ENCODE data around the gene WDR20. TPM values are rescaled to one million over a fixed set of nuclear protein-coding genes. Genes with fewer than 3 reads are reported as not detected.

Gene WDR20
- polyA plus RNA-seq, 1 donor, result 23.2 TPM

- DNase-seq (ENCODE audit: low read depth), result no peak
Observed at GRCh38 chr14:102218688-102219087, 79.0 kb downstream of the WDR20 start.

GRCh38 chr14:102219316-102219715 is 79.6 kb downstream of the WDR20 start:
- no peak for DNase-seq (ENCODE audit: low read depth)

- DNase-seq (ENCODE audit: low read depth), result no peak
Observed at GRCh38 chr14:102220031-102220430, 80.3 kb downstream of the WDR20 start.

- no peak for DNase-seq (ENCODE audit: low read depth)
Observed at GRCh38 chr14:102221026-102221425, 81.3 kb downstream of the WDR20 start.

GRCh38 chr14:102222009-102222575 is 82.4 kb downstream of the WDR20 start:
- no peak for DNase-seq (ENCODE audit: low read depth)

- no peak for DNase-seq (ENCODE audit: low read depth)
Observed at GRCh38 chr14:102222751-102223150, 83.1 kb downstream of the WDR20 start.

- DNase-seq (ENCODE audit: low read depth), result no peak
Observed at GRCh38 chr14:102223682-102224081, 84.0 kb downstream of the WDR20 start.

GRCh38 chr14:102225386-102225785 is 85.7 kb downstream of the WDR20 start:
- DNase-seq (ENCODE audit: low read depth), result no peak

GRCh38 chr14:102225936-102226335 is 86.2 kb downstream of the WDR20 start:
- DNase-seq (ENCODE audit: low read depth), result no peak

- DNase-seq (ENCODE audit: low read depth), result no peak
Observed at GRCh38 chr14:102226356-102227125, 86.8 kb downstream of the WDR20 start.

GRCh38 chr14:102227184-102227964 is 87.7 kb downstream of the WDR20 start:
- no peak for DNase-seq (ENCODE audit: low read depth)

GRCh38 chr14:102229071-102229738 is 89.5 kb downstream of the WDR20 start:
- DNase-seq (ENCODE audit: low read depth), result no peak

GRCh38 chr14:102229739-102230092 is 90.0 kb downstream of the WDR20 start:
- no peak for DNase-seq (ENCODE audit: low read depth)

GRCh38 chr14:102230481-102231210 is 90.9 kb downstream of the WDR20 start:
- no peak for DNase-seq (ENCODE audit: low read depth)

GRCh38 chr14:102231476-102232347 is 92.0 kb downstream of the WDR20 start:
- no peak for DNase-seq (ENCODE audit: low read depth)

- DNase-seq (ENCODE audit: low read depth), result no peak
Observed at GRCh38 chr14:102232348-102232625, 92.6 kb downstream of the WDR20 start.

- no peak for DNase-seq (ENCODE audit: low read depth)
Observed at GRCh38 chr14:102233081-102233480, 93.4 kb downstream of the WDR20 start.

- no peak for DNase-seq (ENCODE audit: low read depth)
Observed at GRCh38 chr14:102234331-102235264, 94.9 kb downstream of the WDR20 start.

- DNase-seq (ENCODE audit: low read depth), result peak; percentile 25
Observed at GRCh38 chr14:102235275-102235897, 95.7 kb downstream of the WDR20 start.
